Left cardiac atrium (tissue), 4 donors: ENCODE results near the gene TOMM70. TPM values are rescaled to one million over a fixed set of nuclear protein-coding genes. Genes with fewer than 3 reads are reported as not detected.
"Not testable (repeated sequence)": the region's sequence is repeated elsewhere in the genome, so short reads cannot be mapped to it uniquely, and the experiment has no call there.

Experiments used
- ATAC-seq, 2 donors: fragments of 200-7000 bp; cut with Tn5 transposase; one replicate each; pipeline ENCODE4 v1.9.1; 2020; ENCODE audit warnings: mild to moderate bottlenecking in 2 of 2, moderate library complexity in 2 of 2
- DNase-seq: peaks from one replicate; pipeline ENCODE4 v3.0.0-alpha.2; 2020
- intact Hi-C, 2 donors: fragments of 100-400 bp; cut with DNase I; formaldehyde crosslinking; loops; one replicate each; pipeline versions ENCODE4 v1.14.1 to v1.15.1; 2022 to 2023
- long read RNA-seq: library from polyadenylated mRNA; unstranded; transcript quantifications from one replicate; pipeline ENCODE4 v2.0.0, GENCODE V29; 2021
- total RNA-seq, 2 donors: library from RNA; stranded (reverse); fragmentation: NEBNext Ultra II Directional; extraction: Animal tissue kit (Norgen Biotek cat#: 25700); gene quantifications; one replicate each; pipeline ENCODE4 v1.2.1, GENCODE V29; 2021
- donor health status: DM: no; HTN: yes; CAD: no.
- donor health status: DM: no; HTN: yes; CAD: no; lungs with severe emphysema.
- donor health status: DM: yes; HTN: yes; CAD: no.
- donor health status: Dilated cardiomyopathy.

Gene TOMM70
- total RNA-seq: 10 to 100 TPM; 50.0 to 53.4 TPM
- long read RNA-seq, full-length matches to known transcripts: 2 of 12 reads
- long read RNA-seq, partial matches to known transcripts: 10 of 12 reads
- long read RNA-seq, other reads (novel, unspliced or antisense): 0 of 12 reads

DNA sequence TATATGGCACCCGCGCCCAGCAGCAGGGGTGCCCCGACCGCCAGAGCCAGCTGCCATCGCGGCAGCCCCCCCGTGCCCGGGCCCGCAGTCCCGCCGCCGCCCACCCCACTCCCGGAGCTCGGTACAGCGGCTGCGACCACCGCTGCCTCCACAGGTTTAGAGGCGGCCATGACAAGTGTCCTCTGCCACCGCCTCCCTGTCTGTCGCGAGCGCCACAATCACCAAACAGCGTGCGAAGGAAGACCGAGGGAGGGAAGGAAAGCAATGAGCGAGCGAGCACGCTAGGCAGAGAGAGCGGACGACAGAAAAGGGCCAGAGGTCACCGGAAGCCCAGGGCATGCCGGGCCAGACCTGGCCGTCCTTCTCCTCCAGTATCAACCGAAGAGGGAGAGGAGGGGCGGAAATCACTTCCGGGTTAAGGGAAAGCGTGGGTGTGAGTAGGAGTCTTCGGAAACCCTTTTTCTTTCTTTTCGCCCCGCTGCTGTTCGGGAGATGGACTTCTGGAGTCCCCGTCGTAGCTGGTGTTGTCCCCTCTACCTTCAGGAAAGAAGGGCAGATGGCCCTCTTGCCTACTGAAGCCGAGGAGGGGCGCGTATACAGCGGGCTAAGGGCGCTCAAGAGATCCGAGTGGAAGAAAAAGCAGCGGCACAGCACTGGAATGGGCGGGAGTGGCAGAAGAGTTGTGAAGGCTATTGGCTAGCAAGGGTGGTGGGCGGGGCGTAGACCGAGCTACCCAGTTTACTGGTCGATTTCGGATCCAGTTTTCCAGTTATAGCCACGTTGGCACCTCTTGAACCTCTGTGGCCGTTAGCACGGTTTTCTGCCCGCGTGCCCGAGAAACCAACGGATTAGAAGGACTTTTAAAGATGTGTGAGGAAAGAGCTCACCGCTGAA is at the start of gene TOMM70, which contains the start of gene LNP1:
TSS of gene TOMM70 (minus strand) at position 310 of the 894 bp plus-strand sequence. CDS start at position 170, 140 bp downstream.
TSS of gene LNP1 (plus strand) at position 760 of the 894 bp plus-strand sequence. CDS start 28,191 bp downstream, outside the sequence.
- peak; percentile 96 to 98 for ATAC-seq
- intact Hi-C loops: loop anchor here in 1 of 2 donors (5.0 kb wide), 1 partner anchor 91 kb away; the partner anchor contains the start of gene TMEM45A
- DNase-seq: peak; percentile 99

- no peak for DNase-seq
- intact Hi-C loops: no loop called here
- ATAC-seq: no peak
Measured at GRCh38 chr3:100449214-100449613, 48.3 kb upstream of the TOMM70 start.

- no peak for DNase-seq
- intact Hi-C loops: no loop called here
- no peak for ATAC-seq
Measured at GRCh38 chr3:100448079-100448478, 47.2 kb upstream of the TOMM70 start.

GRCh38 chr3:100447067-100447466 is 46.2 kb upstream of the TOMM70 start:
- DNase-seq, ATAC-seq, intact Hi-C loops: not testable (repeated sequence)

DNA sequence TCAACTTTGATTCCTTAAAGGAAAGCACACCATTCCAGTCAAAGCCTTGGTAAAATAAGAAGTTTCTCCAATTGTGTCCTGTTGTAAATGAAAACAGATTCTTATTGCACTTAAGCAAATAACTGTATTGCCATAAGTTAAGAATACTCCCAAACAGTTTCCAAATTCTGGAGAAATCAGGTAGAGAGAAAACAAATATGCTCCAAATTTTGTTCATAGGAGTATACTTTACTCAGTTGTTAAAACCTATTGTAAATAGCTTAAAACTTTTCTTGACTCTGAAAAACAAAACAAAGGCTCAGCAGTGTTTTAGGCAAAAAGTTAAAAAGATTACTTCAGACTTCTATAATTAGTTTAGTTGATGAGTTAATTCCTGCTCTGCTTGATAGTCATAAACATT is 42.8 kb upstream of the TOMM70 start:
- intact Hi-C loops: no loop called here
- no peak for ATAC-seq

DNA sequence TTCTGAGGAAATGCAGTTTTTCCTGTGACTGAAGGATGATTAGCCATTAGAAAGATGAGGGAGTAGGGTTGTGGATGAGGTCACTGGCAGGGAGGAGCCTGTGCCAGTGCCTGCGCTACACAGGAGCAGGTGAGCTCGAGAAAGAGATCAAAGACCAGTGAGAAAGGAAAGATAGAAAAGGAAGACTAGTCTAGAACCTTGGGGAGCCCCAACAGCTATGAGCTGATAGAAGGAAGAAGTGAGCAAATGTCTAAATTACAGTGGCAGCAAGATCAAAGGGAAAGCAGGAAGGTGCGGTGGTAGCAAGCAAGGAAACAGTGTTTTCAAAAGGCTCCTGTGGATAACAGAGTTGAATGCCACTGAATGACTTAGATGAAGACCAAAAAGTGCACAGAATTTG is 40.0 kb upstream of the TOMM70 start:
- intact Hi-C loops: no loop called here

More for the DNA sequence above, 42.8 kb upstream of the TOMM70 start:
- DNase-seq: no peak

GRCh38 chr3:100438623-100438974 is 37.7 kb upstream of the TOMM70 start:
- intact Hi-C loops: no loop called here
- no peak for ATAC-seq

More for the DNA sequence above, 40.0 kb upstream of the TOMM70 start:
- ATAC-seq: no peak
- DNase-seq: no peak

DNA sequence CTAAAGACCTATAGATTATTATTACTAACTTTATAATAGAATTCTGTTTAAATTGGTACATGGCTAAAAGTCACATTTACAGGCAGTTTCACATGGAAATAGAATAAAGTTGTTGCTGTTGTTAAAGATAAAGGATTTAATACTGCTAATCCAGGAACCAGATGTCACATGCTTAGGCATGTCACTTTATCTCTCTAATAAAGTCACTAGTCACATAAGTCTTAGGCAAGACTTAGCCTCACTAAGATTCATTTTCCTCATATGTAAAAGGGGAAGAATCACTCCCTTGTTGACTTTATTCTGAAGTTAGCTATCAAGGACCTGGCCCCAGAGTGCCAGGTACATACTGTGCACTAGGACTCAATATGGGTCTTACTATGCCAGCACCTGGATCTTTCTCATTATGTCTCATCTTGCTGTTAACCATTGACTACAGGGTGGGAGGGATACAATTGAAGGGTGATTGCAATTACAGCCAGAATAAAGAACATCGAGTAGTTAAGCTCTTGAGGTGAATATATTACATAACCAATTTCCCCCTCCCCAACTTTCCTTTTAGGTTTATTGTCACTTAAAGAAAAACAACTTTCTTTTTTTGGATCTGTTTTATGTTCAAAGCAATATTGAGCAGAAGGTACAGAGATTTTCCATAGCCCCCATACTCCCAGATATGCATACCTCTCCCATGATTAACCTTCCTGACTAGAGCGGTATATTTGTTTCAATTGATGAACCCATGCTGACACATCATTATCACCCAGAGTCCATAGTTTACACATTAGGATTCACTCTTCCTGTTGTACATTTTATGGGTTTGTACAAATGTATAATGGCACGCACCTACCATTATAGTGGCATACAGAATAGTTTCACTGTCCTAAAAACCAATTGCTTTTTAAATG is 37.1 kb upstream of the TOMM70 start:
- ATAC-seq (no peak), DNase-seq (no peak)
- intact Hi-C loops: no loop called here

More at GRCh38 chr3:100438623-100438974, 37.7 kb upstream of the TOMM70 start:
- no peak for DNase-seq

DNA sequence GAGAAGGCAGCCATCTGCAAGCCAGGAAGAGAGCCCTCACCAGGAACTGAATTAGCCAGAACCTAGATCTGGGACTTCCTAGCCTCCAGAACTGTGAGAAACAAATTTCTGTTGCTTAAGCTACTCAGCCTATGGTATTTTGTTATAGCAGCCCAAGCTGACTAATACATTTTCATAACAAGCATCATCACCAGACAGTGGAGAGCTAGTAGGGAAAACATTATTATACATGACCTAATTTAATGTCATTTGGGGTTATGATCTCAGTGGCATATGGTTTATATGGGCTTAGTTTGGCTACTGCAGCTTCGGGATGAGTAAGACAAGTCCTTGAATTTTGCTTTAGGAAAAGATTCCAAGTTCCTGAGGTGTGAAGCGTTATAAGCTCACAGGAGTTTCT is 36.1 kb upstream of the TOMM70 start:
- no peak for ATAC-seq
- intact Hi-C loops: no loop called here
- no peak for DNase-seq

- DNase-seq (no peak), ATAC-seq (peak in 1 of 2 donors; percentile 51)
- intact Hi-C loops: no loop called here
Measured at GRCh38 chr3:100429187-100429716, 28.4 kb upstream of the TOMM70 start.

- ATAC-seq (peak; percentile 46 to 67), DNase-seq (no peak)
- intact Hi-C loops: no loop called here
Measured at GRCh38 chr3:100427699-100428098, 26.8 kb upstream of the TOMM70 start.

GRCh38 chr3:100426067-100426682 is 25.3 kb upstream of the TOMM70 start:
- ATAC-seq (no peak), DNase-seq (no peak)
- intact Hi-C loops: no loop called here

GRCh38 chr3:100425316-100425715 is 24.4 kb upstream of the TOMM70 start:
- intact Hi-C loops: no loop called here
- DNase-seq (no peak), ATAC-seq (no peak)

DNA sequence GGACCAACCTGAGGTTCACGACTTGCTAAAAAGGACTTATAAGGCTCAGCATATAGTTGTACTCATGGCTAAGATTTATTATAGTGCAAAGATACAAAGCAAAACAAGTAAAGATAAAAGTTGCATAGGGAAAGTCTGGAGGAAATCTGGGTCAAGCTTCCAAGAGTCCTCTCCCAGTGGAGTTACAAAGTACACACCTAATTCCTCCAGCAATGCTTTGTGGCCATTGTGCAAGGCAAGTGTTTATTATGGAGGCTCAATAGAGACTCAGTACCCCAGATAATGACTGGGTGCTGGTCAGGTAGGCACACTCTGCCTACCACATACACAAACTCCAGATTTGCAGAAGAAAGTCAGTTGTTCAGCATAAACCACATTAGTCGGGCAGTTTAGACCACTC is 23.4 kb upstream of the TOMM70 start:
- ATAC-seq (no peak), DNase-seq (no peak)
- intact Hi-C loops: no loop called here

- DNase-seq: no peak
- ATAC-seq: no peak
- intact Hi-C loops: no loop called here
Measured at GRCh38 chr3:100423611-100424010, 22.7 kb upstream of the TOMM70 start.

GRCh38 chr3:100420885-100421284 is 20.0 kb upstream of the TOMM70 start:
- ATAC-seq: no peak
- no peak for DNase-seq
- intact Hi-C loops: no loop called here

DNA sequence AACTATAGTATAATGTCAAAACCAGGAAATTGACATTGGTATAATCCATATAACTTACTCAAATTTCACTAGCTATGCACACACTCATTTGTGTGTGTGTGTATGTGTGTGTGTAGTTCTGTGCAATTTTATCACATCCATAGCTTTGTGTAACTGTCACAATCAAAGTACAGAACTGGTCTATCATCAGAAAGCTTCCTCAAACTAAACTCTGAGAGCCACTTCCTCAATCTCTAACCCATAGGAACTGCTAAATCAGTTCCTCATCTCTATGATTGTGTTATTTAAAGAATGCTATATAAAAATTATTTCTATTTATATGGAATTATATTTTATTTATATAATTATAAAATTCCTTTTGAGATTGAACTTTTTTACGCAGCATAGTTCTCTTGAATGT is 18.5 kb upstream of the TOMM70 start:
- ATAC-seq (no peak), DNase-seq (no peak)
- intact Hi-C loops: no loop called here

DNA sequence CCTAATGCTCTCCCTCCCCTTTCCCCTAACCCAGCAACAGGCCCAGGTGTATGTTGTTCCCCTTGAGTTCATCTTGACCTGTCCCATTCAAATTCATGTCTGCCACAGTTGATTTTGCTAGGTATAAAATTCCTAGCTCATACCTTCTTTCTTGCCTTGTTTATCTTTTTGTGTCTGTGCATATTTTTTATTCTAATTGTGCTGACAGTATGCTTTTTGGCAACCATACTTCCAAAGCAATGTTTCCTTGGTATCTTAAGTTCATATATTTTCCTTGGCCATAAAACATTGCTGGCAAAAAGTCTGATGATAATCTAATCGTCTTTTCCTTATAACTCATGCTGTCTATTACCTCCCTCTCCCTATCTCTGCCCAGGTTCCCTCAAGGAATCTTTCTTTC is 16.0 kb upstream of the TOMM70 start:
- intact Hi-C loops: no loop called here
- ATAC-seq (no peak), DNase-seq (no peak)

DNA sequence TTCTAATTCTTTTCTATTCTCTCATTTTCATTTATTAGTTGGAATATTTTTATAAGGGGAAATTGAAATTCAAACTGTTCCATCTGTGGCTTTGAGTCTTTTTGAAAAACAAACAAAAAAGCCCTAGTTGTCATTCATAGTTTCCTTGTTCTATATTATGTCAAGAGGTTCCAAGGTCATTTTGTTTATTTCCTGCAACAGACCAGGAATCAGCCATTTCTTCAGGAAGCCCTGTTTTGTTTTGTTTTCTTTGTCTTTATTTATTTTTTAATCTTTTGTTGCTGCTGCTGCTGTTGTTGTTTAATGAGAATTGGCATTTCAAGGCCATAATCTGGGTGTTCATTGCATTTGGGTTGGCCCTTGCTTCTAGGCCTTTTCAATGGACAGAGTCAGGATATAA is 15.3 kb upstream of the TOMM70 start:
- DNase-seq (no peak), ATAC-seq (no peak)
- intact Hi-C loops: no loop called here
